HCT116 (cell line): ENCODE data around the gene QKI. TPM values are rescaled to one million over a fixed set of nuclear protein-coding genes. Genes with fewer than 3 reads are reported as not detected.

Experiments
- ATAC-seq: fragments of 200-7000 bp; cut with Tn5 transposase; 2 replicates; pipeline ENCODE4 v1.9.1; 2020; ENCODE audit warnings: mild to moderate bottlenecking, moderate library complexity
- BruUV-seq: library from RNA; stranded (reverse); fragments of 400-500 nt; replicated peaks from 2 replicates; lab custom pipeline; 2021; lab: Mats Ljungman, UMichigan
- CTCF ChIA-PET: fragments of 300-600 bp; sonication (Branson Sonifier 250); formaldehyde crosslinking; loops from one replicate; lab custom pipeline; 2021; ENCODE audit warnings: antibody characterized with exemption; lab: Charles Lee
- POLR2A ChIA-PET: fragments of 300-600, 350-600 bp; sonication (Branson Sonifier 250); formaldehyde crosslinking; loops from one replicate; lab custom pipeline; 2021; ENCODE audit warnings: antibody characterized with exemption; lab: Charles Lee
- RAD21 ChIA-PET, 2 experiments: fragments of 300-600 bp; sonication (Branson Sonifier 250); formaldehyde crosslinking; loops; one replicate each; lab custom pipeline; 2023; ENCODE audit warnings: low total read pairs in 2 of 2; ENCODE audit not compliant: uncharacterized antibody in 2 of 2, unreplicated experiment in 2 of 2, low non-redundant PET in 1 of 2; lab: Charles Lee
- DNase-seq: peaks from one replicate; pipeline ENCODE4 v3.0.0-alpha.2; 2010; ENCODE audit warnings: low read depth, low spot score
- H2AFZ ChIP-seq: fragments of 200-600 bp; shearing (Covaris generic), sonication (generic); 2 replicates; pipeline ENCODE4 v1.6.1; 2017; ENCODE audit warnings: low read depth, mixed run types, mixed read lengths, antibody characterized with exemption, low read length; ENCODE audit not compliant: poor library complexity, severe bottlenecking
- H3K27ac ChIP-seq: 2 replicates; pipeline ENCODE4 v1.5.1; 2012; ENCODE audit warnings: low read depth, low read length
- H3K27me3 ChIP-seq: fragments of 200-600 bp; sonication (generic); 2 replicates; pipeline ENCODE4 v1.6.1; 2016; ENCODE audit warnings: mixed run types, low read length, mixed read lengths; ENCODE audit not compliant: insufficient read depth
- H3K36me3 ChIP-seq, 2 experiments: fragments of 200-500 bp in 1 of 2; fragments of 200-600 bp in 1 of 2; sonication (Bioruptor generic) in 1 of 2; sonication (generic) in 1 of 2; 2 replicates each; pipeline versions ENCODE4 v1.5.1 to v1.6.1; 2014 to 2016; ENCODE audit warnings: low read length in 2 of 2, inconsistent platforms in 1 of 2, mixed read lengths in 1 of 2, mixed run types in 1 of 2; ENCODE audit not compliant: insufficient read depth in 2 of 2, control insufficient read depth in 1 of 2
- H3K4me1 ChIP-seq, 2 experiments: fragments of 200-600 bp in 1 of 2; sonication (generic) in 1 of 2; 2 replicates each; pipeline versions ENCODE4 v1.5.1 to v1.6.1; 2012 to 2017; ENCODE audit warnings: low read length in 2 of 2, inconsistent platforms in 1 of 2, mild to moderate bottlenecking in 1 of 2, mixed read lengths in 1 of 2, mixed run types in 1 of 2, moderate library complexity in 1 of 2; ENCODE audit not compliant: insufficient read depth in 2 of 2, control insufficient read depth in 1 of 2
- H3K4me2 ChIP-seq: fragments of 200-600 bp; sonication (generic); 2 replicates; pipeline ENCODE4 v1.6.1; 2017; ENCODE audit warnings: mixed run types, low read length, mixed read lengths
- H3K4me3 ChIP-seq, 2 experiments: fragments of 200-600 bp in 1 of 2; sonication (generic) in 1 of 2; replicated peaks in 1 of 2; 2 replicates each; pipeline ENCODE4 v1.5.1; 2011 to 2016; ENCODE audit warnings: low read length in 2 of 2, control low read depth in 1 of 2, low read depth in 1 of 2, mild to moderate bottlenecking in 1 of 2, mixed read lengths in 1 of 2, mixed run types in 1 of 2
- H3K79me2 ChIP-seq: fragments of 200-600 bp; sonication (generic); 2 replicates; pipeline ENCODE4 v1.6.1; 2017; ENCODE audit warnings: mild to moderate bottlenecking, mixed run types, low read length, moderate library complexity, mixed read lengths; ENCODE audit not compliant: insufficient read depth
- H3K9ac ChIP-seq: fragments of 200-600 bp; sonication (generic); 2 replicates; pipeline ENCODE4 v1.6.1; 2016; ENCODE audit warnings: low read length, mixed read lengths
- H3K9me2 ChIP-seq: fragments of 200-600 bp; sonication (generic), shearing (Covaris generic); 2 replicates; pipeline ENCODE4 v1.6.1; 2017; ENCODE audit warnings: mixed run types, mild to moderate bottlenecking, moderate library complexity; ENCODE audit not compliant: insufficient read depth
- H3K9me3 ChIP-seq, 2 experiments: fragments of 200-500 bp in 1 of 2; fragments of 200-600 bp in 1 of 2; sonication (Bioruptor generic) in 1 of 2; sonication (generic) in 1 of 2; 2 replicates each; pipeline ENCODE4 v1.6.1; 2014 to 2017; ENCODE audit warnings: low read length in 2 of 2, mixed read lengths in 2 of 2, inconsistent platforms in 1 of 2, low read depth in 1 of 2, mild to moderate bottlenecking in 1 of 2, mixed run types in 1 of 2, moderate library complexity in 1 of 2; ENCODE audit not compliant: control insufficient read depth in 1 of 2, insufficient read depth in 1 of 2
- H4K20me1 ChIP-seq: fragments of 200-600 bp; sonication (generic), shearing (Covaris generic); 2 replicates; pipeline ENCODE4 v1.6.1; 2017; ENCODE audit warnings: mixed run types, mild to moderate bottlenecking, moderate library complexity; ENCODE audit not compliant: insufficient read depth
- CBX3 ChIP-seq: IDR thresholded peaks from 2 replicates; pipeline ENCODE4 v1.6.1; 2012; ENCODE audit warnings: low read depth
- EGR1 ChIP-seq: IDR thresholded peaks from 2 replicates; pipeline ENCODE4 v1.6.1; 2012; ENCODE audit warnings: low read depth
- EZH2 ChIP-seq: fragments of 200-600 bp; sonication (generic); IDR thresholded peaks from 2 replicates; pipeline ENCODE4 v1.6.1; 2017; ENCODE audit warnings: antibody characterized with exemption, mixed run types
- EZH2phosphoT487 ChIP-seq: fragments of 200-600 bp; IDR thresholded peaks from 2 replicates; pipeline ENCODE4 v1.6.1; 2018; ENCODE audit warnings: antibody characterized with exemption, borderline replicate concordance
- JUND ChIP-seq: IDR thresholded peaks from 2 replicates; pipeline ENCODE4 v1.6.1; 2012
- POLR2A ChIP-seq: IDR thresholded peaks from 2 replicates; pipeline ENCODE4 v1.7.0; 2011; ENCODE audit warnings: borderline replicate concordance; ENCODE audit not compliant: insufficient read depth, insufficient read length; ENCODE audit errors: extremely low read depth
- POLR2AphosphoS5 ChIP-seq: IDR thresholded peaks from 2 replicates; pipeline ENCODE4 v1.6.1; 2011; ENCODE audit warnings: mild to moderate bottlenecking, low read depth, low read length, moderate library complexity
- RAD21 ChIP-seq: IDR thresholded peaks from 2 replicates; pipeline ENCODE4 v1.6.1; 2012; ENCODE audit warnings: low read depth, mild to moderate bottlenecking
- SP1 ChIP-seq: IDR thresholded peaks from 2 replicates; pipeline ENCODE4 v1.6.1; 2012; ENCODE audit warnings: low read depth
- SRF ChIP-seq: IDR thresholded peaks from 2 replicates; pipeline ENCODE4 v1.6.1; 2012; ENCODE audit warnings: low read depth
- TCF7L2 ChIP-seq: IDR thresholded peaks from 2 replicates; pipeline ENCODE4 v1.7.0; 2011; ENCODE audit warnings: borderline replicate concordance, inconsistent platforms; ENCODE audit not compliant: insufficient read depth, insufficient read length; ENCODE audit errors: extremely low read depth
- intact Hi-C: fragments of 100-400 bp; cut with micrococcal nuclease; formaldehyde crosslinking; loops from 2 replicates; pipeline ENCODE4 v1.10.0; 2022
- total RNA-seq: library from RNA; stranded (reverse); gene quantifications from one replicate; pipeline ENCODE4 v1.2.1, GENCODE V29; 2021; ENCODE audit not compliant: unreplicated experiment
- TF ChIP-seq, protein P1 (sequence below): IDR thresholded peaks from 2 replicates; pipeline ENCODE4 v1.6.1; 2011; ENCODE audit warnings: mild to moderate bottlenecking, low read length, moderate library complexity; ENCODE audit not compliant: insufficient replicate concordance; ENCODE audit errors: extremely low read depth
- TF ChIP-seq, protein P2 (sequence below): IDR thresholded peaks from 2 replicates; pipeline ENCODE4 v1.6.1; 2012

Gene QKI
- total RNA-seq, 1 experiment from 2014 or later: 35.3 TPM

DNA sequence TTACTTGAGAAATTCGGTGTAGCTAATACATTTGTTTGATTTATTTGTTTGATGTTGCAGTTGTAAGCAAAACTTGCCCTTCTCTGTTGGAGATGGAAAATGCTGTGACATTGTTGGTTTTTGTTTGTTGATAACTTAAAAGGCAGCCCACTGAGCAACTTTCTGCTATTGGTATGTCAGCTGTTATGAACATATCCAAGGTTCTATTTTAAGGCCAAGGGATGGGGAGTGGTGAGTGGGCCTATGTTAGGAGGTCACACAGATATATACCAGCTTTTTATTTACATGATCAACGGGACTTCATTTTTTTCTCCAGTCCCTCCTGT, 5.7 kb downstream of the QKI start:
- no peak overlapping the region for H3K9ac ChIP-seq
- H3K36me3 ChIP-seq: no peaks in the 10 kb centered on the region
- no peaks in the 10 kb centered on the region for H3K9me3 ChIP-seq
- DNase-seq: no peak
- no peaks in the 10 kb centered on the region for H3K9me2 ChIP-seq
- H3K27me3 ChIP-seq: no peaks in the 10 kb centered on the region
- H3K4me1 ChIP-seq: peaks cover 3 to 4% of the 10 kb centered on the region in 2 experiments
- H4K20me1 ChIP-seq: no peaks in the 10 kb centered on the region
- peaks cover 92% of the 10 kb centered on the region for H3K79me2 ChIP-seq
- BruUV-seq: no TSS peak
- RAD21 ChIA-PET: no interaction called here
- H3K27ac ChIP-seq: no peak overlapping the region
- no peak for ATAC-seq
- no peak overlapping the region for H2AFZ ChIP-seq
- CTCF ChIA-PET: no interaction called here
- POLR2A ChIA-PET: no interaction called here
- TF ChIP-seq EZH2phosphoT487 (no peak), JUND (no peak), CBX3 (no peak), POLR2AphosphoS5 (no peak), TCF7L2 (no peak), EGR1 (no peak)
- TF ChIP-seq, protein P1, sequence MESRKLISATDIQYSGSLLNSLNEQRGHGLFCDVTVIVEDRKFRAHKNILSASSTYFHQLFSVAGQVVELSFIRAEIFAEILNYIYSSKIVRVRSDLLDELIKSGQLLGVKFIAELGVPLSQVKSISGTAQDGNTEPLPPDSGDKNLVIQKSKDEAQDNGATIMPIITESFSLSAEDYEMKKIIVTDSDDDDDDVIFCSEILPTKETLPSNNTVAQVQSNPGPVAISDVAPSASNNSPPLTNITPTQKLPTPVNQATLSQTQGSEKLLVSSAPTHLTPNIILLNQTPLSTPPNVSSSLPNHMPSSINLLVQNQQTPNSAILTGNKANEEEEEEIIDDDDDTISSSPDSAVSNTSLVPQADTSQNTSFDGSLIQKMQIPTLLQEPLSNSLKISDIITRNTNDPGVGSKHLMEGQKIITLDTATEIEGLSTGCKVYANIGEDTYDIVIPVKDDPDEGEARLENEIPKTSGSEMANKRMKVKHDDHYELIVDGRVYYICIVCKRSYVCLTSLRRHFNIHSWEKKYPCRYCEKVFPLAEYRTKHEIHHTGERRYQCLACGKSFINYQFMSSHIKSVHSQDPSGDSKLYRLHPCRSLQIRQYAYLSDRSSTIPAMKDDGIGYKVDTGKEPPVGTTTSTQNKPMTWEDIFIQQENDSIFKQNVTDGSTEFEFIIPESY: no peak
- H3K4me2 ChIP-seq: no peak overlapping the region
- H3K4me3 ChIP-seq: no peak overlapping the region
- intact Hi-C loops: loop anchor here (10.0 kb wide), 1 partner anchor 135 kb away; no protein-coding TSS in a partner anchor

DNA sequence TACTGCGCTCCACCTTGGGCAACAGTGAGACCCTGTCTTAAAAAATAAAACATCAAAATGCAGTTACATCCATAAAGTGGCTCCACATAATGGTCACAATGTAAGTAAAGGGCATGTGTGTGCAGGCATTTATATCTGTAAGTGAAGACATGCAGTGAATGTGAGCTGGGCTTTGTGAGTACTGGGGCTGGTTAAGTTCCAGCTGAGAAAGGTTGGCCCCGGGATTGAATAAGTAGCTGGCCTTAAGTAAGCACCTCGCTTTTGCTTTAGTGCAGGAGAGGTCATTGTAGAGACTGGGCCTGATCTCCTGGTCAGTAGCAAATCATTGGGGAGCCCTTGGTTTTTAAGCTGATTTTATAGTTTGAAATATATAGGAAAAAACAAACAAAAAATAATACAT, 8.0 kb downstream of the QKI start:
- DNase-seq (no peak), ATAC-seq (no peak)
- H3K4me1 ChIP-seq: peaks cover 0 to 1% of the 10 kb centered on the region in 2 experiments; a peak in 2 of 4 replicates
- no TSS peak for BruUV-seq
- H3K9ac ChIP-seq: no peak overlapping the region
- intact Hi-C loops: loop anchor here (10.0 kb wide), 1 partner anchor 132 kb away; no protein-coding TSS in a partner anchor
- peaks cover 94% of the 10 kb centered on the region for H3K79me2 ChIP-seq
- no peak overlapping the region for H3K4me3 ChIP-seq
- no peaks in the 10 kb centered on the region for H4K20me1 ChIP-seq
- POLR2A ChIA-PET: no interaction called here
- CTCF ChIA-PET: no interaction called here
- H3K27me3 ChIP-seq: no peaks in the 10 kb centered on the region
- H3K4me2 ChIP-seq: no peak overlapping the region
- H3K27ac ChIP-seq: no peak overlapping the region
- H3K36me3 ChIP-seq: no peaks in the 10 kb centered on the region
- TF ChIP-seq SP1: no peak
- no peak for TF ChIP-seq EGR1
- TF ChIP-seq RAD21: no peak
- TF ChIP-seq, protein P2, sequence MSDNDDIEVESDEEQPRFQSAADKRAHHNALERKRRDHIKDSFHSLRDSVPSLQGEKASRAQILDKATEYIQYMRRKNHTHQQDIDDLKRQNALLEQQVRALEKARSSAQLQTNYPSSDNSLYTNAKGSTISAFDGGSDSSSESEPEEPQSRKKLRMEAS: no peak
- no peak for TF ChIP-seq SRF
- TF ChIP-seq EZH2: no peak
- no peak for TF ChIP-seq POLR2A
- RAD21 ChIA-PET: no interaction called here
- H3K9me3 ChIP-seq: no peaks in the 10 kb centered on the region
- no peak overlapping the region for H2AFZ ChIP-seq
- H3K9me2 ChIP-seq: no peaks in the 10 kb centered on the region
